OCI-LY7 (cell line): ENCODE results near the gene STXBP6.

Experiments
- EZH2phosphoT487 ChIP-seq: fragments of 200-600 bp; sonication (generic); IDR thresholded peaks from 2 replicates; pipeline ENCODE4 v1.6.1; 2018; ENCODE audit warnings: low read depth, borderline replicate concordance, mild to moderate bottlenecking, mixed run types, antibody characterized with exemption, low read length, moderate library complexity, mixed read lengths
- TF ChIP-seq, protein P1 (sequence below): fragments of 200-600 bp; sonication (generic); conservative IDR thresholded peaks from 2 replicates; pipeline ENCODE4 v1.5.1; 2014; ENCODE audit warnings: mild to moderate bottlenecking, antibody characterized with exemption, low read length, moderate library complexity, mixed read lengths

DNA sequence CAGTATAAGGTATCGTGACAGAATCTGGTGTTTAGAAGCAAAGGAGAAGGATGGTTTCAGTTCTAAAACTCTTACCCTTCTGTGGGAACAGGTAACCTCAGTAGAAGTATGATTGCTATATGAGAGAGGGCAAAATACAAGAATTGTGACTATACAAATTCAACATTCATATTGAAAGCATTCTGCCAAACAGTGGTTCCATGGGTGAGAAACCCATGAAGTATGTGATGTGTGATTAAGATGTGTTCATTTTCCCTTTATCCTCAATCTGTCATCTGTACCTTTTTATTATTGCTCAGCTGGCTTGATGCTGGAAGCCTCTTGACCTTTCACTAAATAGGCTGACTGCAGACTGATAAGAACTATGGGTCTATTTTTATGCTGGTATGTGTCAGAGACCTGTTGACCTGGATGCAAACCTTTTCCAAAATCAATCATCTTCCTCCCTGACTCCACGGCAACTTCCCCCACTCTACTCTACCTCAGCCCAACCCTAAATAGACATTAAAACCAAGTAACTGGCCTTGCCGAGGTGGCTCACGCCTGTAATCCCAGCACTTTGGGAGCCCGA lies 109.6 kb downstream of the STXBP6 start:
- TF ChIP-seq, protein P1, sequence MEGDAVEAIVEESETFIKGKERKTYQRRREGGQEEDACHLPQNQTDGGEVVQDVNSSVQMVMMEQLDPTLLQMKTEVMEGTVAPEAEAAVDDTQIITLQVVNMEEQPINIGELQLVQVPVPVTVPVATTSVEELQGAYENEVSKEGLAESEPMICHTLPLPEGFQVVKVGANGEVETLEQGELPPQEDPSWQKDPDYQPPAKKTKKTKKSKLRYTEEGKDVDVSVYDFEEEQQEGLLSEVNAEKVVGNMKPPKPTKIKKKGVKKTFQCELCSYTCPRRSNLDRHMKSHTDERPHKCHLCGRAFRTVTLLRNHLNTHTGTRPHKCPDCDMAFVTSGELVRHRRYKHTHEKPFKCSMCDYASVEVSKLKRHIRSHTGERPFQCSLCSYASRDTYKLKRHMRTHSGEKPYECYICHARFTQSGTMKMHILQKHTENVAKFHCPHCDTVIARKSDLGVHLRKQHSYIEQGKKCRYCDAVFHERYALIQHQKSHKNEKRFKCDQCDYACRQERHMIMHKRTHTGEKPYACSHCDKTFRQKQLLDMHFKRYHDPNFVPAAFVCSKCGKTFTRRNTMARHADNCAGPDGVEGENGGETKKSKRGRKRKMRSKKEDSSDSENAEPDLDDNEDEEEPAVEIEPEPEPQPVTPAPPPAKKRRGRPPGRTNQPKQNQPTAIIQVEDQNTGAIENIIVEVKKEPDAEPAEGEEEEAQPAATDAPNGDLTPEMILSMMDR, result no peak
- TF ChIP-seq EZH2phosphoT487, result no peak
